GM20431 (cell line): ENCODE results near the gene ARCN1.
"Not testable (repeated sequence)": the region's sequence is repeated elsewhere in the genome, so short reads cannot be mapped to it uniquely, and the experiment has no call there.

Experiments used
- in situ Hi-C: fragments of 300-500 bp; cut with MseI, MboI; formaldehyde crosslinking; loops from one replicate; pipeline ENCODE4 v1.15.0; 2020; ENCODE audit warnings: low sequenced_read_pairs; ENCODE audit not compliant: unreplicated experiment

ARCN1 gene

DNA sequence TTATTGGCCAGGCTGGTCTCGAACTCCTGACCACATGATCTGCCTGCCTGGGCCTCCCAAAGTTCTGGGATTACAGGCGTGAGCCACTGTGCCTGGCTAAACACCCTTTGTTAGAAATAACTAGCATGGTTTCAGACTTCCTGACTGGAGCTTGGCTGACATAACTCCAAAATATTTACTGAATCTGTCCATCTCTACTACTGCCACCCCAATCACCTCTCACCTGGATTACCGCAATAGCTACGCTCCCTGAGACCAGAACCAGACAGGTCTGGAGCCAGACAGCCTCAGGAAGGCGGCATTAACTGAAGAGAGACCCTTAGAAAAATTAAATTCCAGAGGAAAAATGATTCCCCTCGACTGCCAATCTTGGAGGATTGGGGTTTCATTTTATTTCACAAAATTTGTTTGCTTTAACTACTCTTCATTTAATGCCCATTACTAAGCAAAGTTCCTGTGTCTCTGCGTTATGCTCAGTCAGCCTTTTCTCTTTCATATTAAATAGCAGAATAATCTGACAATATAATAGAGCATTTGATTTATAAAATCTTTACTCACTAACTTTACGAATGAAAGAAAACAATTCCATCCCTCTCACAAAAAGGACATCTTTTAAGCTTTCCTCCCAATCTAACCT is 28.1 kb upstream of the ARCN1 start:
- in situ Hi-C loops = no loop called here

GRCh38 chr11:118544647-118545010 is 27.6 kb upstream of the ARCN1 start:
- in situ Hi-C loops = no loop called here

GRCh38 chr11:118545533-118545932 is 26.7 kb upstream of the ARCN1 start:
- in situ Hi-C loops = no loop called here

GRCh38 chr11:118547132-118547531 is 25.1 kb upstream of the ARCN1 start:
- in situ Hi-C loops = no loop called here

DNA sequence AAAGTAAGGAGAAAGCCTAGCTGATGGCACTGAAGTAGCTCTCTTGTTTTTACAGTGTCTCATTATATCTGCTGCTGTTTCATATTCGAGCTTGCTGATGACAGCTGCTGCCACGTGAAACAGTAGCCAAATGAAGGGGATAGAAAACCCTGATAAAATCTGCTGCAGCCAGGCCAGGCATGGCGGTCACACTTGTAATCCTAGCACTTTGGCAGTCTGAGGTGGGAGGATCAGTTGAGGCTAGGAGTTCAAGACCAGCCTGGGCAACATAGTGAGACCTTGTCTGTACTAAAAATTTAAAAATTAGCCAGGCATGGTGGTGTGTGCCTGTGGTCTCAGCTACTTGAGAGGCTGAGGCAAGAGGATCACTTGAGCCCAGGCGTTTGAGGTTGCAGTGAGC is 19.9 kb upstream of the ARCN1 start:
- in situ Hi-C loops = no loop called here

- in situ Hi-C loops = no loop called here
Measured at GRCh38 chr11:118560806-118561205, 11.4 kb upstream of the ARCN1 start.

- in situ Hi-C loops = no loop called here
Measured at GRCh38 chr11:118565051-118565450, 7.2 kb upstream of the ARCN1 start.

GRCh38 chr11:118569670-118570069 is 2.5 kb upstream of the ARCN1 start:
- in situ Hi-C loops = no loop called here

DNA sequence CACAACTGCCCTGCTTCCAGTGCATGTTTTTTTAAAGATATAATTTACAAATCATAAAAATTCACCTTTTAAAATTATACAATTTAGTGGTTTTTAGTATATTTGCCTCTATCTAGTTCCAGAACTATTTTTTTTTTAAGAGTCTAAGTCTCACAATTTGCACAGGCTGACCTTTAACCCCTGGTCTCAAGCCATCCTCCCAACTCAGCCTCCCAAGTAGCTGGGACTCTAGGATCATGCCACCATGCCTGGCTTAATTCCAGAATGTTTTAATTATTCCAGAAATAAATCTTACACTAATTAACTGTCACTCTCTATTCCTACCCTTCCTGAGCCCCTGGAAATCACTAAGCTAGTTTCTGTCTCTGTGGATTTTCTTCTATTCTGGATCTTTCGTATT is 1.4 kb upstream of the ARCN1 start:
- in situ Hi-C loops = no loop called here

GRCh38 chr11:118571701-118572060 is 528 bp upstream of the ARCN1 start:
- in situ Hi-C loops = not testable (repeated sequence)

GRCh38 chr11:118572981-118573550 is 857 bp downstream of the ARCN1 start:
- in situ Hi-C loops = no loop called here

GRCh38 chr11:118574636-118575035 is 2.4 kb downstream of the ARCN1 start:
- in situ Hi-C loops = no loop called here

GRCh38 chr11:118577995-118578394 is 5.8 kb downstream of the ARCN1 start:
- in situ Hi-C loops = not testable (repeated sequence)

DNA sequence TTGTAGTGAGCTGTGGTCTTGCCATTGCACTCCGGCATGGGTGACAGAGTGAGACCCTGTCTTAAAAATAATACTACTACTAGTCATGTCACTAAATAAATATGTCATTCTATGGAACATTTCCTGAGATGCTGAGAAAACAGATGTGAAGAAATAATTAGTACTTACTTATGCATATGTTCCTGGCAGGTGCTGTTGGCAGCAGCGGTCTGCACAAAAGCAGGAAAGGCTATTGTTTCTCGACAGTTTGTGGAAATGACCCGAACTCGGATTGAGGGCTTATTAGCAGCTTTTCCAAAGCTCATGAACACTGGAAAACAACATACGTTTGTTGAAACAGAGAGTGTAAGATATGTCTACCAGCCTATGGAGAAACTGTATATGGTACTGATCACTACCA is 8.8 kb downstream of the ARCN1 start:
- in situ Hi-C loops = no loop called here

DNA sequence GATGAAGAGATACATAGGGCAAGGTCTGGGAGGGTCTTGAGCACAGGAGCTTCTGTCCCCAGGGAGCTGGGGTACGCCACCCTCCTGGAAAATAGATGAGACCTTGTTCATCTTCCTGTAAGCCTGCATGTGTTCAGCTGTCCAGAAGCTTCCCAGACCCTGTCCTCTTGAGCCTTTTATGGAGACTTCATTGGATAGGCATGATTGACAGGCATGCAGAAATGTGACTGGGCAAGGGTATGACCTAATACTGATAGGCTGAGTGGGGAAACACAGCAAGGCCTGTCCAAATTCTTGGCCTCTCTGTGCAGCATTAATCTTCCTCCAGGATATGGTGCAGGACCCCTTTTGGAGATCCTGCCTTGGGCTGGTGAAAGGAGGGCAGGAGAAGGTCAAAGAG is 15.7 kb downstream of the ARCN1 start:
- in situ Hi-C loops = no loop called here

GRCh38 chr11:118592616-118593367 is 20.6 kb downstream of the ARCN1 start:
- in situ Hi-C loops = no loop called here

GRCh38 chr11:118594984-118595383 is 22.8 kb downstream of the ARCN1 start:
- in situ Hi-C loops = not testable (repeated sequence)

- in situ Hi-C loops = no loop called here
Measured at GRCh38 chr11:118596224-118597146, 24.3 kb downstream of the ARCN1 start.

DNA sequence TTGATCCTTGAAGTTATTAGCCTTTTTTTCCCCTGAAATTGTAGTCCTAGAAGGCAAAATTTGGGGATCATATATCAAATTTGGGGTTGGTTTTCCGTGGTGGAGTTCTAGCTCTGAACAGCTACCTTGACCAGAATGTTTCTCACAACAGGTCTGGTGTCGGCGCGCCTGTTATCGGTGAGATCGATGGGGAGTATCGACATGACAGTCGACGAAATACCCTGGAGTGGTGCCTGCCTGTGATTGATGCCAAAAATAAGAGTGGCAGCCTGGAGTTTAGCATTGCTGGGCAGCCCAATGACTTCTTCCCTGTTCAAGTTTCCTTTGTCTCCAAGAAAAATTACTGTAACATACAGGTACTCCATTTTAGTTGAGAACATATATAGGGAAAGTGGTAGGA is 25.3 kb downstream of the ARCN1 start:
- in situ Hi-C loops = no loop called here

GRCh38 chr11:118602331-118602730 is 30.1 kb downstream of the ARCN1 start:
- in situ Hi-C loops = no loop called here

- in situ Hi-C loops = not testable (repeated sequence)
Measured at GRCh38 chr11:118603709-118604108, 31.5 kb downstream of the ARCN1 start.
